WTC11 (cell line): ENCODE measurements around the gene CRAMP1. TPM values are rescaled to one million over a fixed set of nuclear protein-coding genes. Genes with fewer than 3 reads are reported as not detected.

Experiments used
- ATAC-seq: fragments of 200-7000 bp; cut with Tn5 transposase; 2 replicates; pipeline ENCODE4 v1.10.0; 2021; ENCODE audit warnings: mild to moderate bottlenecking, moderate library complexity
- CTCF ChIA-PET: fragments of 300-600 bp; sonication (Branson Sonifier 250); formaldehyde crosslinking; loops from one replicate; lab custom pipeline; 2021; ENCODE audit warnings: antibody characterized with exemption; lab: Charles Lee
- POLR2A ChIA-PET: fragments of 350-600 bp; sonication (Branson Sonifier 250); formaldehyde crosslinking; loops from one replicate; lab custom pipeline; 2021; ENCODE audit warnings: antibody characterized with exemption; lab: Charles Lee
- DNase-seq: peaks from one replicate; pipeline ENCODE4 v3.0.0; 2021; ENCODE audit warnings: low spot score
- H3K27ac Mint-ChIP-seq: 2 replicates; pipeline ENCODE4 v1.8.0; 2021; ENCODE audit warnings: mixed read lengths
- H3K27me3 Mint-ChIP-seq: 2 replicates; pipeline ENCODE4 v1.8.0; 2021; ENCODE audit warnings: low read depth, mild to moderate bottlenecking, moderate library complexity, mixed read lengths
- H3K36me3 Mint-ChIP-seq: 2 replicates; pipeline ENCODE4 v1.8.0; 2021; ENCODE audit warnings: mixed read lengths
- H3K4me1 Mint-ChIP-seq: 2 replicates; pipeline ENCODE4 v1.8.0; 2022; ENCODE audit warnings: mixed read lengths
- H3K4me3 Mint-ChIP-seq: 2 replicates; pipeline ENCODE4 v1.8.0; 2021; ENCODE audit warnings: mild to moderate bottlenecking, moderate library complexity, mixed read lengths
- H3K9me3 Mint-ChIP-seq: 2 replicates; pipeline ENCODE4 v1.8.0; 2021; ENCODE audit warnings: mixed read lengths
- ATF2 ChIP-seq: sonication (generic); formaldehyde crosslinking; IDR thresholded peaks from 2 replicates; pipeline ENCODE4 v1.8.1; 2022; ENCODE audit warnings: low read depth, missing genetic modification reagents, borderline replicate concordance
- HMGXB4 ChIP-seq: sonication (generic); formaldehyde crosslinking; IDR thresholded peaks from 2 replicates; pipeline ENCODE4 v1.8.1; 2023; ENCODE audit warnings: mild to moderate bottlenecking, moderate library complexity, missing genetic modification reagents
- JAZF1 ChIP-seq: fragments of 250-450 bp; sonication (Bioruptor Pico); IDR thresholded peaks from 2 replicates; pipeline ENCODE4 v1.9.0; 2021; ENCODE audit warnings: moderate library complexity, mild to moderate bottlenecking, inconsistent platforms
- MXD4 ChIP-seq: fragments of 250-450 bp; sonication (Bioruptor Pico); IDR thresholded peaks from 2 replicates; pipeline ENCODE4 v1.8.0; 2021; ENCODE audit warnings: mild to moderate bottlenecking, moderate library complexity, borderline replicate concordance
- NR1H2 ChIP-seq: sonication (generic); formaldehyde crosslinking; IDR thresholded peaks from 2 replicates; pipeline ENCODE4 v1.9.0; 2021; ENCODE audit warnings: mild to moderate bottlenecking, moderate library complexity, missing genetic modification reagents
- PREB ChIP-seq: sonication (generic); formaldehyde crosslinking; IDR thresholded peaks from 2 replicates; pipeline ENCODE4 v1.8.1; 2022; ENCODE audit warnings: mild to moderate bottlenecking, missing genetic modification reagents, moderate library complexity, borderline replicate concordance
- RELA ChIP-seq: sonication (generic); formaldehyde crosslinking; IDR thresholded peaks from 2 replicates; pipeline ENCODE4 v1.8.1; 2022; ENCODE audit warnings: missing genetic modification reagents, mild to moderate bottlenecking, borderline replicate concordance
- SOX15 ChIP-seq: fragments of 250-450 bp; sonication (Bioruptor Pico); IDR thresholded peaks from 2 replicates; pipeline ENCODE4 v1.9.0; 2021; ENCODE audit warnings: mild to moderate bottlenecking
- TP53 ChIP-seq: sonication (generic); formaldehyde crosslinking; IDR thresholded peaks from 2 replicates; pipeline ENCODE4 v1.8.1; 2023; ENCODE audit warnings: mild to moderate bottlenecking, missing genetic modification reagents
- ZNF219 ChIP-seq: sonication (generic); formaldehyde crosslinking; IDR thresholded peaks from 2 replicates; pipeline ENCODE4 v1.8.0; 2023; ENCODE audit warnings: missing genetic modification reagents, mild to moderate bottlenecking, borderline replicate concordance
- ZNF423 ChIP-seq: fragments of 250-450 bp; sonication (Bioruptor Pico); IDR thresholded peaks from 2 replicates; pipeline ENCODE4 v2.1.2; 2022; ENCODE audit warnings: mild to moderate bottlenecking, moderate library complexity
- ZNF532 ChIP-seq: fragments of 250-450 bp; sonication (Bioruptor Pico); IDR thresholded peaks from 2 replicates; pipeline ENCODE4 v1.9.0; 2021; ENCODE audit warnings: mild to moderate bottlenecking, borderline replicate concordance
- total RNA-seq: library from RNA; stranded (reverse); gene quantifications from 3 replicates; pipeline ENCODE4 v1.2.3, GENCODE V29; 2021
- TF ChIP-seq, protein P1 (sequence below): sonication (generic); formaldehyde crosslinking; IDR thresholded peaks from 2 replicates; pipeline ENCODE4 v1.8.0; 2023; ENCODE audit warnings: mild to moderate bottlenecking, missing genetic modification reagents
- TF ChIP-seq, protein P2 (sequence below): sonication (generic); formaldehyde crosslinking; IDR thresholded peaks from 2 replicates; pipeline ENCODE4 v1.8.1; 2023; ENCODE audit warnings: mild to moderate bottlenecking, missing genetic modification reagents
- TF ChIP-seq, protein P3 (sequence below): sonication (generic); formaldehyde crosslinking; IDR thresholded peaks from 2 replicates; pipeline ENCODE4 v1.8.0; 2023; ENCODE audit warnings: missing genetic modification reagents

CRAMP1 gene
- total RNA-seq, 1 experiment from 2014 or later, result 27.4 TPM

DNA sequence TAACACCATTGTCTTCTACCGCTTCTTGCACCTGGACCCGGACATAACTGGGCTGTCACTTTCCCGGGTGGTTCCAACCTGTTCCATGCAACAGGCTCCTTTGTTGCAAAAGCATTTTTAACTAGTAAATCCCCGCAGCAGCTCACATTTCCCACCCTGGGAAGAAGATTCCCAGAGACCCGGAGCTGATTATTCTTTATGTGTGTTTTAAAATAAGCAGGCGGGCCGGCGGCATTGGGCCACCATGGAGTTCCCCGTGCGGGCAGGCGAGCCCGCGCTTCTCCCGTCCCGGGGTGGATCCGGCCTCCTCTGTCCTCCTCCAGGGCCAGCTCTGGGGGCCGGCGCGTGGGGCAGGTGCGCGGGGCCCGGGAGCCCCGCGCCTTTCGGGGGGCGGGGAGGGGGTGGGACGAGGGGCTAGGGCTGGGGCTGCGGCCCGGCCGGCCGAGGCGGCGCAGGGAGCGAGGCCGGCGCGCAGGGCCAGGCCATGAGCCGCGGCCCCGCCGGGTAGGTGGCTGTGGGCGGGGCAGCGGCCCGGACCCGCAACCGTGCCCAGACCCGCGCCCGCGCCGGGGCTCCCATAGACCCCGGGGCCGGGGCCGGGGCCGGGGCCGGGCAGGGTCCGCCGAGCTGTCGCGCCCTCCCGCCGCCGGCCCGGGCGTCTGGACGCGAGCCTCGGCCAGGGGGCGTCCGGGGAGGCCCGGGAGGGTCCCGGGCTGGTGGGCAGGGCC is 1.7 kb downstream of the CRAMP1 start:
- H3K4me1 Mint-ChIP-seq, result peaks cover 27% of the 10 kb centered on the region
- peaks cover 16% of the 10 kb centered on the region for H3K36me3 Mint-ChIP-seq
- ATAC-seq (peak; percentile 1; the same call in 1 of the 2 replicates), DNase-seq (peak; percentile 25)
- TF ChIP-seq ZNF532 (CRISPR knock-in tag) (no peak), RELA (CRISPR knock-in tag) (no peak), MXD4 (CRISPR knock-in tag) (no peak), PREB (no peak)
- peak overlapping the region; percentile 84 for H3K4me3 Mint-ChIP-seq
- H3K27ac Mint-ChIP-seq, result no peak overlapping the region
- H3K27me3 Mint-ChIP-seq, result peaks cover 23% of the 10 kb centered on the region
- CTCF ChIA-PET, result interaction anchor here (0.6 to 1.6 kb wide), 2 partner anchors 92 to 108 kb away, joined by 3 to 4 read pairs; partner anchors contain the start of gene MAPK8IP3
- POLR2A ChIA-PET, result no interaction called here
- H3K9me3 Mint-ChIP-seq, result peaks cover 3% of the 10 kb centered on the region; the same call in 1 of the 2 replicates

- Mint-ChIP-seq H3K27me3 (peaks cover 23% of the 10 kb centered on the region), H3K4me3 (peak overlapping the region; percentile 70), H3K4me1 (peaks cover 22% of the 10 kb centered on the region), H3K36me3 (peaks cover 16% of the 10 kb centered on the region), H3K9me3 (peaks cover 3% of the 10 kb centered on the region; the same call in 1 of the 2 replicates), H3K27ac (no peak overlapping the region)
- no peak for TF ChIP-seq ATF2 (CRISPR knock-in tag)
- no peak for TF ChIP-seq TP53 (CRISPR knock-in tag)
- TF ChIP-seq ZNF423 (CRISPR knock-in tag), result peak; percentile 44; the same call in 1 of the 2 replicates
- no peak for TF ChIP-seq RELA (CRISPR knock-in tag)
- DNase-seq (peak; percentile 38), ATAC-seq (no peak)
- ChIA-PET CTCF (interaction anchor here (1.6 kb wide), 1 partner anchor 91 kb away, joined by 4 read pairs; the partner anchor contains the start of gene MAPK8IP3), POLR2A (no interaction called here)
Observed at GRCh38 chr16:1614456-1615102, 2.4 kb downstream of the CRAMP1 start.

- CTCF ChIA-PET, result no interaction called here
- ATAC-seq (no peak), DNase-seq (no peak)
- Mint-ChIP-seq H3K4me3 (peak overlapping the region; percentile 70), H3K36me3 (peaks cover 16% of the 10 kb centered on the region), H3K27ac (peak overlapping the region; percentile 70), H3K4me1 (peaks cover 20% of the 10 kb centered on the region), H3K27me3 (peaks cover 23% of the 10 kb centered on the region), H3K9me3 (peaks cover 3% of the 10 kb centered on the region; the same call in 1 of the 2 replicates)
- POLR2A ChIA-PET, result no interaction called here
- TF ChIP-seq, protein P1, sequence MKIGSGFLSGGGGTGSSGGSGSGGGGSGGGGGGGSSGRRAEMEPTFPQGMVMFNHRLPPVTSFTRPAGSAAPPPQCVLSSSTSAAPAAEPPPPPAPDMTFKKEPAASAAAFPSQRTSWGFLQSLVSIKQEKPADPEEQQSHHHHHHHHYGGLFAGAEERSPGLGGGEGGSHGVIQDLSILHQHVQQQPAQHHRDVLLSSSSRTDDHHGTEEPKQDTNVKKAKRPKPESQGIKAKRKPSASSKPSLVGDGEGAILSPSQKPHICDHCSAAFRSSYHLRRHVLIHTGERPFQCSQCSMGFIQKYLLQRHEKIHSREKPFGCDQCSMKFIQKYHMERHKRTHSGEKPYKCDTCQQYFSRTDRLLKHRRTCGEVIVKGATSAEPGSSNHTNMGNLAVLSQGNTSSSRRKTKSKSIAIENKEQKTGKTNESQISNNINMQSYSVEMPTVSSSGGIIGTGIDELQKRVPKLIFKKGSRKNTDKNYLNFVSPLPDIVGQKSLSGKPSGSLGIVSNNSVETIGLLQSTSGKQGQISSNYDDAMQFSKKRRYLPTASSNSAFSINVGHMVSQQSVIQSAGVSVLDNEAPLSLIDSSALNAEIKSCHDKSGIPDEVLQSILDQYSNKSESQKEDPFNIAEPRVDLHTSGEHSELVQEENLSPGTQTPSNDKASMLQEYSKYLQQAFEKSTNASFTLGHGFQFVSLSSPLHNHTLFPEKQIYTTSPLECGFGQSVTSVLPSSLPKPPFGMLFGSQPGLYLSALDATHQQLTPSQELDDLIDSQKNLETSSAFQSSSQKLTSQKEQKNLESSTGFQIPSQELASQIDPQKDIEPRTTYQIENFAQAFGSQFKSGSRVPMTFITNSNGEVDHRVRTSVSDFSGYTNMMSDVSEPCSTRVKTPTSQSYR (CRISPR knock-in tag), result no peak
- TF ChIP-seq ZNF219 (CRISPR knock-in tag) (no peak), ZNF423 (CRISPR knock-in tag) (no peak), NR1H2 (CRISPR knock-in tag) (no peak), SOX15 (no peak), JAZF1 (CRISPR knock-in tag) (no peak), HMGXB4 (CRISPR knock-in tag) (no peak)
- TF ChIP-seq, protein P2, sequence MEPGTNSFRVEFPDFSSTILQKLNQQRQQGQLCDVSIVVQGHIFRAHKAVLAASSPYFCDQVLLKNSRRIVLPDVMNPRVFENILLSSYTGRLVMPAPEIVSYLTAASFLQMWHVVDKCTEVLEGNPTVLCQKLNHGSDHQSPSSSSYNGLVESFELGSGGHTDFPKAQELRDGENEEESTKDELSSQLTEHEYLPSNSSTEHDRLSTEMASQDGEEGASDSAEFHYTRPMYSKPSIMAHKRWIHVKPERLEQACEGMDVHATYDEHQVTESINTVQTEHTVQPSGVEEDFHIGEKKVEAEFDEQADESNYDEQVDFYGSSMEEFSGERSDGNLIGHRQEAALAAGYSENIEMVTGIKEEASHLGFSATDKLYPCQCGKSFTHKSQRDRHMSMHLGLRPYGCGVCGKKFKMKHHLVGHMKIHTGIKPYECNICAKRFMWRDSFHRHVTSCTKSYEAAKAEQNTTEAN (CRISPR knock-in tag), result no peak
- TF ChIP-seq, protein P3, sequence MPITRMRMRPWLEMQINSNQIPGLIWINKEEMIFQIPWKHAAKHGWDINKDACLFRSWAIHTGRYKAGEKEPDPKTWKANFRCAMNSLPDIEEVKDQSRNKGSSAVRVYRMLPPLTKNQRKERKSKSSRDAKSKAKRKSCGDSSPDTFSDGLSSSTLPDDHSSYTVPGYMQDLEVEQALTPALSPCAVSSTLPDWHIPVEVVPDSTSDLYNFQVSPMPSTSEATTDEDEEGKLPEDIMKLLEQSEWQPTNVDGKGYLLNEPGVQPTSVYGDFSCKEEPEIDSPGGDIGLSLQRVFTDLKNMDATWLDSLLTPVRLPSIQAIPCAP (CRISPR knock-in tag), result no peak
Observed at GRCh38 chr16:1615761-1616160, 3.6 kb downstream of the CRAMP1 start.
